HepG2 (cell line): ENCODE results near the gene ATF3. TPM values are rescaled to one million over a fixed set of nuclear protein-coding genes. Genes with fewer than 3 reads are reported as not detected.

Source experiments
- ATAC-seq: fragments of 200-7000 bp; cut with Tn5 transposase; 3 replicates; pipeline ENCODE4 v1.9.1; 2020; ENCODE audit warnings: mild to moderate bottlenecking, moderate library complexity
- BruUV-seq: library from RNA; stranded (reverse); fragments of 400-500 nt; replicated peaks from 2 replicates; lab custom pipeline; 2021; lab: Mats Ljungman, UMichigan
- CTCF ChIA-PET: fragments of 300-600 bp; formaldehyde crosslinking; extraction: SDS; loops from one replicate; lab custom pipeline; 2021; ENCODE audit warnings: low total read pairs, inconsistent platforms, low intra/inter-chr PET ratio; lab: Yijun Ruan, JAX
- POLR2A ChIA-PET: fragments of 350-600 bp; sonication (Branson Sonifier 250); formaldehyde crosslinking; loops from one replicate; lab custom pipeline; 2020; ENCODE audit warnings: antibody characterized with exemption, inconsistent platforms; lab: Yijun Ruan, JAX
- DNase-seq: peaks from one replicate; pipeline ENCODE4 v3.0.0-alpha.2; 2015; ENCODE audit warnings: low spot score
- FAIRE-seq: peaks from 3 replicates; lab custom pipeline; 2011; peaks lifted over from hg19 to GRCh38; lab: Jason Lieb, UNC
- H2AFZ ChIP-seq: one replicate; pipeline ENCODE4 v1.6.1; 2011; ENCODE audit warnings: low read length, inconsistent platforms
- H3K27ac ChIP-seq: fragments of 300-600 bp; 3 replicates; pipeline ENCODE4 v1.8.0; 2011; ENCODE audit warnings: mixed run types, mild to moderate bottlenecking, mixed read lengths, low read length, inconsistent platforms; ENCODE audit not compliant: insufficient read depth; ENCODE audit errors: extremely low read length
- H3K27me3 ChIP-seq, 2 experiments: fragments of 200-600 bp in 1 of 2; 2 replicates in 1 of 2; 3 replicates in 1 of 2; pipeline versions ENCODE4 v1.6.0 to v1.8.0; 2011; ENCODE audit warnings: low read length in 2 of 2, mild to moderate bottlenecking in 2 of 2, moderate library complexity in 2 of 2, inconsistent platforms in 1 of 2; ENCODE audit not compliant: insufficient read depth in 2 of 2, control insufficient read depth in 1 of 2
- H3K36me3 ChIP-seq, 2 experiments: fragments of 200-600 bp in 1 of 2; replicated peaks in 1 of 2; 2 replicates in 1 of 2; 3 replicates in 1 of 2; pipeline versions ENCODE4 v1.5.1 to v1.8.0; 2011; ENCODE audit warnings: low read length in 2 of 2, inconsistent platforms in 1 of 2; ENCODE audit not compliant: insufficient read depth in 2 of 2, control insufficient read depth in 1 of 2
- H3K4me1 ChIP-seq: 2 replicates; pipeline ENCODE4 v1.5.1; 2012; ENCODE audit warnings: low read length, inconsistent platforms; ENCODE audit not compliant: insufficient read depth
- H3K4me2 ChIP-seq: 2 replicates; pipeline ENCODE4 v1.6.0; 2011; ENCODE audit warnings: low read depth, low read length, inconsistent platforms
- H3K4me3 ChIP-seq, 3 experiments: fragments of 200-600 bp in 1 of 3; sonication (generic), shearing (Covaris generic) in 1 of 3; replicated peaks in 1 of 3; 2 replicates each; pipeline ENCODE4 v1.5.1; 2011 to 2016; ENCODE audit warnings: low read length in 3 of 3, inconsistent platforms in 2 of 3, low read depth in 2 of 3, mild to moderate bottlenecking in 2 of 3, control low read depth in 1 of 3, mixed read lengths in 1 of 3; ENCODE audit not compliant: insufficient read depth in 1 of 3
- H3K79me2 ChIP-seq: one replicate; pipeline ENCODE4 v1.6.1; 2011; ENCODE audit warnings: low read length, inconsistent platforms; ENCODE audit not compliant: insufficient read depth
- H3K9ac ChIP-seq: 2 replicates; pipeline ENCODE4 v1.6.0; 2011; ENCODE audit warnings: mild to moderate bottlenecking, low read depth, low read length, inconsistent platforms; ENCODE audit not compliant: insufficient read depth
- H3K9me3 ChIP-seq: 2 replicates; pipeline ENCODE4 v1.5.1; 2012; ENCODE audit warnings: mild to moderate bottlenecking, low read length
- H4K20me1 ChIP-seq: 2 replicates; pipeline ENCODE4 v1.6.0; 2011; ENCODE audit warnings: inconsistent platforms, mild to moderate bottlenecking, low read length, moderate library complexity; ENCODE audit not compliant: insufficient read depth
- HHEX ChIP-seq: IDR thresholded peaks from 2 replicates; pipeline ENCODE4 v1.6.1; 2016; ENCODE audit warnings: control low read depth
- HIC2 ChIP-seq: sonication (generic); formaldehyde crosslinking; IDR thresholded peaks from 2 replicates; pipeline ENCODE4 v1.9.0; 2022; ENCODE audit warnings: low read depth, missing genetic modification reagents
- HNRNPK ChIP-seq: fragments of 200-400 bp; formaldehyde crosslinking; IDR thresholded peaks from 2 replicates; pipeline ENCODE4 v1.6.1; 2018; ENCODE audit warnings: low read length, low read depth, moderate library complexity, mild to moderate bottlenecking; ENCODE audit not compliant: poor library complexity, severe bottlenecking
- NR2C2 ChIP-seq: sonication (generic); formaldehyde crosslinking; IDR thresholded peaks from 2 replicates; pipeline ENCODE4 v1.4.0; 2020; ENCODE audit warnings: missing genetic modification reagents, mild to moderate bottlenecking, moderate library complexity, borderline replicate concordance
- POLR2G ChIP-seq: fragments of 200-400 bp; formaldehyde crosslinking; IDR thresholded peaks from 2 replicates; pipeline ENCODE4 v1.6.1; 2018; ENCODE audit warnings: mild to moderate bottlenecking, low read depth, low read length, moderate library complexity
- REL ChIP-seq: sonication (generic); formaldehyde crosslinking; conservative IDR thresholded peaks from 2 replicates; pipeline ENCODE4 v1.8.0; 2022; ENCODE audit warnings: mild to moderate bottlenecking, missing genetic modification reagents, moderate library complexity
- TFDP2 ChIP-seq: sonication (generic); formaldehyde crosslinking; IDR thresholded peaks from 2 replicates; pipeline ENCODE4 v1.4.0; 2020; ENCODE audit warnings: missing genetic modification reagents
- ZKSCAN5 ChIP-seq: sonication (generic); formaldehyde crosslinking; IDR thresholded peaks from 2 replicates; pipeline ENCODE4 v1.5.1; 2020; ENCODE audit warnings: mild to moderate bottlenecking, missing genetic modification reagents
- ZNF121 ChIP-seq: sonication (generic); formaldehyde crosslinking; IDR thresholded peaks from 2 replicates; pipeline ENCODE4 v1.5.0; 2020; ENCODE audit warnings: mild to moderate bottlenecking, missing genetic modification reagents
- ZNF275 ChIP-seq: sonication (generic); formaldehyde crosslinking; IDR thresholded peaks from 2 replicates; pipeline ENCODE4 v1.8.0; 2022; ENCODE audit warnings: missing genetic modification reagents, mild to moderate bottlenecking, inconsistent platforms, borderline replicate concordance
- ZNF598 ChIP-seq: sonication (generic); formaldehyde crosslinking; IDR thresholded peaks from 2 replicates; pipeline ENCODE4 v1.5.1; 2020; ENCODE audit warnings: mild to moderate bottlenecking, missing genetic modification reagents, borderline replicate concordance
- ZNF672 ChIP-seq: sonication (generic); formaldehyde crosslinking; IDR thresholded peaks from 2 replicates; pipeline ENCODE4 v1.8.1; 2022; ENCODE audit warnings: missing genetic modification reagents
- ZNF841 ChIP-seq: sonication (generic); formaldehyde crosslinking; IDR thresholded peaks from 2 replicates; pipeline ENCODE4 v1.8.1; 2023; ENCODE audit warnings: missing genetic modification reagents, borderline replicate concordance
- ZSCAN31 ChIP-seq: sonication (generic); formaldehyde crosslinking; IDR thresholded peaks from 2 replicates; pipeline ENCODE4 v1.5.0; 2020; ENCODE audit warnings: low read depth, mild to moderate bottlenecking, missing genetic modification reagents
- WGBS: methylation state at CpG from one replicate; pipeline ENCODE4 v1.1.6; 2017; ENCODE audit warnings: low lambda C conversion rate; 5-methylcytosine and 5-hydroxymethylcytosine counted together
- in situ Hi-C: cut with HindIII; loops from 2 replicates; pipeline ENCODE4 v1.10.0; 2017; ENCODE audit warnings: low pct_unique_long_range_greater_than_20kb; ENCODE audit not compliant: extremely low pct_ligation_motif_present
- intact Hi-C: fragments of 100-400 bp; cut with micrococcal nuclease; formaldehyde crosslinking; loops from one replicate; pipeline ENCODE4 v1.10.0; 2022; ENCODE audit not compliant: unreplicated experiment
- polyA plus RNA-seq, 8 experiments: library from polyadenylated mRNA; depleted of rRNA in 3 of 8; stranded (reverse) in 7 of 8; unstranded in 1 of 8; fragments of >200 nt; fragmentation: Illumina TruSeq in 4 of 8; extraction: Trizol in 4 of 8; gene quantifications; 2 replicates each; pipeline versions ENCODE4 v1.2.1 to v1.2.3, GENCODE V29; 2011 to 2016; ENCODE audit warnings: low read depth in 4 of 8, missing spikeins in 1 of 8, mixed read lengths in 1 of 8; ENCODE audit not compliant: insufficient read depth in 1 of 8
- total RNA-seq, 5 experiments: library from RNA; depleted of rRNA; stranded (reverse); fragments of >200 nt; fragmentation: Illumina TruSeq; extraction: Trizol; gene quantifications; 2 replicates each; pipeline ENCODE4 v1.2.3, GENCODE V29; 2016; ENCODE audit warnings: low read depth in 1 of 5
- TF ChIP-seq, protein P1 (sequence below): sonication (generic); formaldehyde crosslinking; IDR thresholded peaks from 2 replicates; pipeline ENCODE4 v1.8.1; 2023; ENCODE audit warnings: mild to moderate bottlenecking, moderate library complexity, missing genetic modification reagents
- TF ChIP-seq, protein P2 (sequence below): sonication (generic); formaldehyde crosslinking; IDR thresholded peaks from 2 replicates; pipeline ENCODE4 v1.4.0; 2020; ENCODE audit warnings: mild to moderate bottlenecking, missing genetic modification reagents

ATF3 gene
- total and polyA plus RNA-seq, 2 of the 13 experiments (the other 11 are each of a cell fraction or from before 2014, with no cell fraction given) = 5.0 to 13.0 TPM

GRCh38 chr1:212668477-212668876 lies 59.9 kb downstream of the ATF3 start:
- no peak for DNase-seq
- 32% methylated on average over 5 of the region's 5 CpGs for WGBS
- no TSS peak for BruUV-seq
- ATAC-seq = no peak
- CTCF ChIA-PET = no interaction called here
- Histone ChIP-seq H3K9ac (no peak overlapping the region), H3K79me2 (no peaks in the 10 kb centered on the region), H3K4me1 (peaks cover 34% of the 10 kb centered on the region), H3K9me3 (no peaks in the 10 kb centered on the region), H3K27me3 (peaks cover 3 to 32% of the 10 kb centered on the region in 2 experiments; a peak in 4 of 5 replicates), H3K4me2 (no peak overlapping the region), H3K36me3 (no peaks in the 10 kb centered on the region), H3K27ac (no peak overlapping the region), H4K20me1 (no peaks in the 10 kb centered on the region), H2AFZ (no peak overlapping the region), H3K4me3 (no peak overlapping the region)
- FAIRE-seq = no peak
- intact Hi-C loops (loop anchor here (5.0 kb wide), 1 partner anchor 329 kb away; no protein-coding TSS in a partner anchor), in situ Hi-C loops (loop anchor here (5.0 kb wide), 1 partner anchor 114 kb away; no protein-coding TSS in a partner anchor)
- POLR2A ChIA-PET = no interaction called here
- TF ChIP-seq, protein P1, sequence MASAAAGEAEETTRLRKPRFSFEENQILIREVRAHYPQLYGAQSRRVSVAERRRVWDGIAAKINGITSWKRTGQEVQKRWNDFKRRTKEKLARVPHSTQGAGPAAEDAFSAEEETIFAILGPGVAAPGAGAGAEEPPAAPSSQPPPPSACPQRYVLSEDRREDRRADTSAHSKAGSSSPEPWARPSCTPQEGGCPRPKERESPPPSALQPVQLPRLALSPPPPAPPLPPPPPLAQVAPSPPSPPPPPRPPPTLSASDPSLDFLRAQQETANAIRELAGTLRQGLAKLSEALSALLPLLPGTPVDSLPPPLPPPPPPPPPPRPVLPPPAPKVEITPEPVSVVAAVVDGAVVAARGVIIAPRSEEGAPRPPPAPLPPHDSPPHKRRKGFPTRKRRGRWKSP (CRISPR knock-in tag) = no peak
- no peak for TF ChIP-seq ZNF275
- TF ChIP-seq, protein P2, sequence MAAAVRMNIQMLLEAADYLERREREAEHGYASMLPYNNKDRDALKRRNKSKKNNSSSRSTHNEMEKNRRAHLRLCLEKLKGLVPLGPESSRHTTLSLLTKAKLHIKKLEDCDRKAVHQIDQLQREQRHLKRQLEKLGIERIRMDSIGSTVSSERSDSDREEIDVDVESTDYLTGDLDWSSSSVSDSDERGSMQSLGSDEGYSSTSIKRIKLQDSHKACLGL (CRISPR knock-in tag) = no peak
- no peak for TF ChIP-seq POLR2G
- no peak for TF ChIP-seq ZNF121
- TF ChIP-seq REL = no peak
- no peak for TF ChIP-seq ZSCAN31 (CRISPR knock-in tag)
- no peak for TF ChIP-seq HHEX
- TF ChIP-seq NR2C2 (CRISPR knock-in tag) = no peak
- TF ChIP-seq ZNF672 (CRISPR knock-in tag) = no peak
- TF ChIP-seq ZNF598 = no peak
- TF ChIP-seq TFDP2 (CRISPR knock-in tag) = no peak
- TF ChIP-seq ZNF841 (CRISPR knock-in tag) = no peak
- TF ChIP-seq HNRNPK = no peak
- no peak for TF ChIP-seq ZKSCAN5
- no peak for TF ChIP-seq HIC2
